ENCODE measurements around the gene KLHL3.

Gene KLHL3

DNA sequence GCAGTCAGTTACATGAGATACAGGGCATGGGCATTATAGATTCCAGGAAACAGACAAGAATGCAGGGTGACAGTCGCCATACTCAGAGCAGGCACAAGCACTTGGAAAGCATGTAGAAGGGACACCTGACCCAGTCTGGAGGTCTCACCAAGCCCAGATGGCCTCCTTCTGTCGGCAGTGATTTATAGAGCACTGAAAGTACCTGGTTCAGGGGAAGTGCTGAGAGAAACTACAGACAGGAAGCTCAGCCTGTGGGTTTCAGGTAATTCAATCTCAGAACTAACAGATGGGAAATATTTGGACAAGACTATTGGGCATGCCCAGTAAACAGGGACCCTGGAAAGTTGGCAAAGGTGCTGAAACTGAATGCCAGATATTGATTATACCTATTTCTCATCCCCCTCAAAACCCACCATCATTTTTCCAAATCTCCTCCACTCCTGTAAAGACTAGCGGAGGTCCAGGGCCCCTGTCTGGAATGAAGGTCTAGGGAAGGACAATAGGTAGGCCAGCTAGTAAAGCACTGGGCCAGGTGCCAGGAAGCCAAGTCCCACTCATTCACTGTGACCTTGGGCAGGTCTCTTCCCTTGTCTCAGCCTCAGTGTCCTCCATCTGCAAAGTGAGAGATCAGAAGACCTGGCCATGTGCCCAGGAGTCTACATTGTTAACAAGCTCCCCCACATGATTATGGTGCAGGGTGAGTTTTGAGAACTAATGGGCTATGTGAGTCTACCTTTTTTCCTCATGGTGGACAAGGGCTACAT is 26.9 kb downstream of the KLHL3 start:
- no peak for DNase-seq (ENCODE audit: low spot score)

DNA sequence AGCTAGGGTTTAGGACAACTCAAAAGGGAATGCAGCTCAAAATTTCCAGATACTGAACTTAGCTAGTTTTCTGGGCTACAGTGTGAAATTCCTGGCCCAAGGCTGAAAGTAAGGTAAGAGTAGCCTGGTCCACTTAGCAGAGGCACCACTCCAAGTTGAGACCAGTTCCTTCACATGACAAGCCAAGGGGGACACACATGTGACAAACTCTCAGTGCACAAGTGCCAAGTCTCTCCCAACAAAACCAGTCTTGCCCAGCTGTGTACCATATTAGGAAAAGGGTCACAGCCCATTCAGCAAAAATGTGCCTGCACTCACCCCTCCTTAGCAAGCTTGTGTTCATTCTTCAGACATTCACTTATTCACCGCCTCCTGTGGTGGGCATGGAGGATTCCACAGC is 27.8 kb downstream of the KLHL3 start:
- DNase-seq (ENCODE audit: low spot score), result no peak

DNA sequence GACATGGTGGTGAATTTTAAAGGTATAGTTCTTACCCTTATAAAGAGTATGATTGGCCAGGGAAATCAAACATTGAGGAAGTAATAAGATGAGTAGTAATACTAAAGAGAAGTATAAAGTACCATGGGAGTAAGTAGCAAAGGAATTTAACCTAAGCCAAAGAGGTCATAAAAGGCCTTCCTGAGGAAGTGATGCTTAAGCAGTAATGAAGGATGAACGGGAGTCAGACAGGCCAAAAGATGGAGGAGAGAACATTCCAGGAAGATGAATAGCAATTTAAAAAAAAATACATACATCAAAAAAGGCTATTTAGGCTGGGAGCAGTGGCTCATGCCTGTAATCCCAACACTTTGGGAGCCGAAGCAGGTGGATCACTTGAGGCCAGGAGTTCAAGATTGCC is 29.0 kb downstream of the KLHL3 start:
- DNase-seq (ENCODE audit: low spot score), result no peak

DNA sequence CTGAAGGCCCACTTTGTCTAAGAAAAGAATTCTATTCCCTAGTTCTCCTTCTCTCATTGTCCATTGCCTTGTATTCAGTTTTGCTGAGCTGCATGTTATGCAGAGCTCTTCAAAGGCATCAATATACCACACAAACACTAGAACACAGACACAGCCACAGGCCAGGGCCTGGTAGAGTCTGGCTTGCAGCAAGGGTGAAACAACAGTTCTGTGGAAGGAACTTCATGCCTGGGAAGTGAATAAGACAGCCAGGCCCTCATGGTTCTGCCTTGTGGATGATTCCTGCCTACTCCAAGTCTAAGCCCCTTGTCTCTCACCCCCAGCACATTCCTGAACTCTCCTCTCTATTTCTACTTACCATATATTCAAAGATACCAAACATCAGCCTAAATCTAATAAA is 30.8 kb downstream of the KLHL3 start:
- no peak for DNase-seq (ENCODE audit: low spot score)

DNA sequence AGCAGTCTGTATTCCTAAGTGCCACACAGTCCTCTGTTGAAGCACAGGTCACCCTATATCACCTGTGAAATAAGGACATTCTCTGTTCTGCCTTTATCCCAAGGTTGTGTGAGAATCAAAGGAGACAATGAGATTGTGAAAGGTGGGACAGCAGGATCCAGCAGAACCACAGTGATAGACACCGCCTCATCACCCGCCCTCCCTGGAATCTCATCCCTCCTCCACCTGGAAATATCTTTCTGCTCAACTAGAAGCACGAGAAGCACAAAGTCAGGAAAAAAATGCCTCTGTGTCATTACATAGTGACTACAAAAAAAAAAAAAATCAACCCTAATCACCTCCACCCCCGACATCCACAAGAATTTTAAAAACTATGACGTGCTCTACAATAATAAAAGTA is 32.3 kb downstream of the KLHL3 start:
- DNase-seq (ENCODE audit: low spot score), result no peak

DNA sequence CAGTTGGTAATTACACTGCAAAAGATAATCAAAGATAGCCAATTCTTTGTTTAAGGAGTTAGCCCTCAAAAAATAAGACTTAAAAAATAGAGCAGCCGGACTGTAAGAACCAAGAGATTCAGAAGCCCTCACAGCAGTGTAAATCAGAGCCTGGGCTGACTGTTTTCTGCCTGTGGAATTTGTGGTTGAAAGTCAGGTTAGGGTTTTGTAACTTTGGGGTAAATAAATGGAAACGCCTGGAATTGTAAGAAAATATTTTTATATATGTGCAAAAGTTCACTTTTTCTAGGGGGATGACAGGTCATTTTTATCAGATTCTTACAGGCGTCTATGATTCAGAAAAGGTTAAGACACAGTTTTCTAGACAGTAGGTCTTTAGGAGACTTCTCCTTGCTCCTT is 35.6 kb downstream of the KLHL3 start:
- no peak for DNase-seq (ENCODE audit: low spot score)

DNA sequence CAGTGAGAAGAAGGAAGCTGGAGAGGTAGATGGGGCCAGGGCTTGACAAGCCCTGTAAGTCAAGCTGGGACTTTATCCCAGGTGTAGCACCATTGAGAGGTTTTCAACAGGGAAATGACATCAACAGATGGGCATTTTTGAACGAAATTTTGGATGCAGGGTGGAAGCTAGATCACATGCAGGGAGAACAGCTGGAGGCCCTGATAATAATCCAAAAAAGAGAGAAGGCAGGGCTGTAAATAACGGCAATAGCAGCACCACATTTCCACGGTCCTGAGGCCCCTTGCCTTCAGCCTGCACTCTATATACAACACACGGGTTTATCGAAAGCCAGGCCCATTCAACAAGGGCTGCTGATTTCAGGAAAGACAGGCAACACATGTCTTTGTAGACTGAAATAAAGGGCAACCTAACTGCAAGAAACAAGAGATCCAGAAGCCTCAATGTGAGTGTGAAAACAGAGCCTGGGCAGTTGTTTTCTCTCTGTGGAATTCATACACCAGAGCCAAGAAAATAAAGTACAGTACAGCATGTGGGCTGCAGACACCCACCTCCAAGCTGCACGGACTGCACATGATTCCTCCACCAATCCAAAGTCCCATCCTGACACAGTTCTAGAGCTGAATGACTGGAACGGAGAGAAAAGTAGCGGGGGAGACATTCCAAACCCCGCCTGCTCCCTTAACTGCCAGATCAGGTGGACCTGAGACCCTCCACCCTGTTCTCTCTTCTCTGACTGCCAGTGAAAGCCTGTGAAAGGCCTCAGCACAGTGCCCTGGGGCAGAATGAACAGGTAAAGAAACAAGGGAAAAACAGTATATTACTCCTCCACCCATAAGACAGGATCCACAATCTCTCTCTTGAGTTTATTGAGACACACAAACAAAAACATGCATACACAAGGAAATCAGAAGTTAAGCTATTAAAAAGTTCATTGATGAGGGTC is 36.3 kb downstream of the KLHL3 start:
- DNase-seq (ENCODE audit: low spot score), result no peak

DNA sequence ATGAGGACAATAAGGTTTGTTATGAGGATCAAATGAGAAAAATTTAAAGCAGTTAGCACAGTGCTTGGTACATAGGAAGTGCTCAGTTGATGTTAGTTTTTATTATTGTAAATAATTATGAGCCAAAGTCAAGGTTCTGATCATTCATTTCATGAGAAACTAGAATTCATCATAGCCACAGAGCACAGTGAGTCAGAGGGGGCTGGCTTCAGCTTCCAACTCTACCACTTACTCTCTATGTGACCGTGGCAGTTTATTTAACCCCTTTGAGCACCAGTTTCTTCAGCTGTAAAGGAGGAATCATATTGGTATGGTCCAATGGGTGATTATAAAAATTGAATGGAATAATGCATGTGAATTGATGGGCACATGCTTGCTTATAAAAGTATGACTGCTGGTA is 39.4 kb downstream of the KLHL3 start:
- DNase-seq (ENCODE audit: low spot score), result no peak

DNA sequence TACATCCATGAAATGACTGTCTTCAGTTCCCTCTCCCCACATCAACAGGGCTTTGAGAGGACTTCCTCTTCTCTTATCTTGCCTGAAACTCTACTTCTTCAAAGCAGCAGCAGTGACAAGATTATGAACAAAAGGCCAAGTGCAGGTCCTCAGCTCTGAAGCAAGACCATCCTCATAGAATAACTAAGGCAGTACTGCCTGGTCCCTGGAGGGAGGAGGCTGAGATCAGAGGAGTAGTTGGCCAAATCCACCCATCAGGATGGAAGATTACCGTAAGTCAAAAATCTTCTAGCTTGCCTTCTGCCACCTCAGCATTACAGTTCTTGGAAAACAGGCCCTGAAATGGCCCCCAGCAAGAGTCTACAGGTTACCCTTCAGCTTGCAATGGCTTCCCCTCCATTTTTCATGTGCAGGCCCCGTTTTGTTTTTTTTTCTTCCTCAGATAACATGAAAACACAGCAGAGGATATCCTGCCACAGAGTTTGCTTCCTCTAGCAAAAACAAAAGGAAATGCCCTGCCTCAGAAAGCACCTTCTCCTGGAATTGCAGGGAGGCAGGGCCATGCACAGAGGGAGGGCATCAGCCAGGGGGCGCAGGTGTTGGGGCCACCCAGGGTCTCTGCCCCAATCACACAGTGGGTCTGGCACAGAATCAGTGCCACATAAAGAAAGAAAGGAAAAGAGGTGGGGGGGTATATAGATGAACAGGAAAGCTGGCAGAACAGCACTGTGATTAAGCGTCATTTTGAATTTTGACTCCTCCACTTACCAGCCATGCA is 40.0 kb downstream of the KLHL3 start:
- DNase-seq (ENCODE audit: low spot score), result no peak

DNA sequence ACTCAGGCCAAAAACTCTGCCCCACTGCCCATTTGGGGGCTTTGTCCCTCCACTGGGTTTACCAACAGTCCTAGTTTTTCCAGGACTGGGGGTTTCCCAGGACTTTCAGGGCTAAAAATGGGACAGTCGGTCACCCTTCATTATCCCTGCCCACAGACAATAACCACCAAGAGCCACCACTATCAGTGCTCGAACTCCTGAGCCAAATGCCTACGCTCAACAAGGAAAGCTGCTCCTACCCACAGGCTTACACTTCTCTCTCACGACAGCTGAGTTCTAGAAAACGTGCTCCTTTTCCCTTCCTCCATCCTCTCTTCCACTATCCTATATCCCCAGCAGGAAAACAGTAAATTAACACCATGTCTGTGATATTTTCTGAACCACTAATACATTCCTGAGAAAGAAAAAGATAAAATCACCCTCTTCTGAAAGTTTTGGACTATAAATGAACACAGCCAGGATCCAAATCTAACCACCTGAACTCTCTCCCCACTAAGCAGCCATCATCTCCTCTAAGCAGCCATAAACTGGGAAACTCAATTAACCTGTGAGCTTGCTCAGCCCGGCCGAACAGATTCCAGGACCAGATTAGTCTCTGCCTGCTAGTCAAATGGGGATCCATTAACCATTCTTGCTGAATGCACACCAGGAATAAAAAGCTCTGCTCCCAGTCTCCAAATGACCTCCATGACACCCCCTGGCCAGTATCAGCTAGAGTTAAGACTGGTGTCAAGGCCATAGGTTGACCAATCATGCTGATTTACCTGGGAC is 41.8 kb downstream of the KLHL3 start:
- no peak for DNase-seq (ENCODE audit: low spot score)

DNA sequence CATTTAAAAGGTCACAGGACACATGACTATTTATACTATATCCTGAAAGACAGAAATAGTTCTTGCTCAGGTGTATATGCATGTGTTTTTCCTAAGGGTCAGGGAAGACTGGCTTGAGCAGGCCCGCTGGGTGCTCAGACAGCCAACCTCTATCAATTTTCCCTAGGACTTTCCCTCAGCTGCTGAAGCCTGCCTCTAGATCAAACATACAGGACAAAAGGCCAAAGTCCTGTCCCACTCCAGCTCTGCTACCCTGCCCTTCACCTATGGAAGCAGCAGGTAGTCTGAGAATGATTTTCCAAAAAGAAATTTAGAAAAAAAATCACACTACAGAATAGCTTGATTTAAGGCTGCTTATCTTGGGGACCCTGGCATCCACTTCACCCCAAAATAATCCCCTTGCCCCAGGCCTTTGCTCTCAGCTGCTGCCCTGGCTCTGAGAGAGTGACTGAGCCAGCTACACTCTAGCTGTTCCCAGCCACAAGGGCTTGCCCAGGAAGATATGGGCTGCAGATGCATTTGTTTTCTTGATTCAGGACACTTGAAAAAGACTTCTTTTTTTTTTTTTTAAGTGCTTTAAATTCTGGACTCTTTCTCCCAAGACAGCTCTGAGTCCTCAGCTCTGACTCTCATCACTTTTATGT is 42.5 kb downstream of the KLHL3 start:
- DNase-seq (ENCODE audit: low spot score), result no peak

DNA sequence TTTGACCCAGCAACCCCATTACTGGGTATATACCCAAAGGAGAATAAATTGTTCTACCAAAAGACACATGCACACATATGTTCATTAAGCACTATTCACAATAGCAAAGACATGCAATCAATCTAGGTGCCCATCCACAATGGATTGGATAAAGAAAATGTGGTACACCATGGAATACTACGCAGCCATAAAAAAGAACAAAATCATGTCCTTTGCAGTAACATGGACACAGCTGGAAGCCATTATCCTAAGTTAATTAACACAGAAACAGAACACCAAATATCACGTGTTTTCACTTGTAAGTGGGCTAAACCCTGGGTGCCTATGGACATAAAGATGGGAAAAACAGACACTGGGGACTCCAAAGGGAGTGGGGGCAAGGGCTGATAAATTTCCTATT is 46.6 kb downstream of the KLHL3 start:
- DNase-seq (ENCODE audit: low spot score), result no peak

DNA sequence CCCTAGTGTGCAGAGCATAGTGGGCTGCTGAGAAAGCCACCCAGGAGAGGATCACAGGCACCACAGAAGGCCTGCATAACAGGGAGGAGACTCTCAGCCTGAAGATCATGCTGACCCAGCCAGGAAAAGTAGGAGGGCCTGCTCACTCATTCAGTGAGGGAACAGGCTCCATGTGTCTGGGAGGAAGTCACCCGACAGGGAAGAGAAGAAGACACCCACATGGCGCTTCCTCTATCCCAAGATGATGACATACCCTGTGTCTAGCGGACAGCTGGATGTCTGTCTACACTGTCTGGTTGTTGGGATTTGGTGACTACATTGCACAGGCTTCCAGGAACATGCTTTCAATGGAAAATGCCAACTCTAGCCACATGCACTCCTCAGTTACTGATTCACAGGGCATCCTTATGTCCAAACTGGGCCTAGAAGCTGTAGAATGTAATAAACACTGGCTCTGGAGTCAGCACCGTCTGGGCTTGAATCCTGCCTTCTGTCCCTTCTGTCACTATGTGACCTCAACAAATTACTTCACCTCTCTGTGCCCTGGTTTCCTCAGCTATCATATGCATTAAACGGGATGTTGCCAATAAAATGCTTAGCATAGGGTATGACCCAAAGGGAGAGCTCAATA is 47.6 kb downstream of the KLHL3 start:
- DNase-seq (ENCODE audit: low spot score), result no peak

DNA sequence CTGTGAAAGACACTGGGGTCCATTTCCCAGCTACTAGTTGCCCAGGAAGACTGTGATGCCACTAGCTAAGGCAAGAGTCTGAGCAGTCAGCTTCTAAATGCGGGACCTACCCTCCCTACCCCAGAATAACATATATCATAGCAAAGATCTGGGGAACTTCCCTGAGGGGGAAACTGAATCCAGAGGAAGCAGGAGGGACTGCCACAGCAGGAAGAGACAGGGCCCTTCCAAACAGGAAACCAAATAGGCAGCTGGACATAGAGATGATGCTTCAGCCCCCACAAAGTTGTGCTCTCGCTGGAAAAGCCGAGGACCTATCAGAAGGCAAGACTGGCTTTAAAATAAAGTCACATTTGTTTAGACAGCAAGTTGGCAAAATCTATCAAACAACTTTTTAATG is 51.1 kb downstream of the KLHL3 start:
- no peak for DNase-seq (ENCODE audit: low spot score)

DNA sequence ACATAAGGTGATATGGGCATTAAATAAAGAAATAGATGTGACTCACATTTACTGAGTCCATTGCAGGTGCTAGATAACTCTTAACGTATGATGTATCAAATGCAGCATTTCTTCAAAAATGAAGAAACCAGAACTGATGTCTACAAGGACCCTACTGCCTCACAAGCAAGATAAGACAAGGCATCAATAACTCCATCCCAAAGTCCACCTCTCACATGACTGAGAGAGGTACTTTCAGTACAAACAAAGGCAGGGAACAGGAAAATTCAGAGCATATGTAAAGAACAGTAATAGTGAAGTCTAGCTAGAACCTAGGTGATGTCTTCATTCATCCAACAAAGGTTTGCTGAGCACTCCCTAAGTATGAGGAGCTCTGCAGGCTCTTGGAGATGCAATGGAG is 54.7 kb downstream of the KLHL3 start:
- DNase-seq (ENCODE audit: low spot score), result no peak

DNA sequence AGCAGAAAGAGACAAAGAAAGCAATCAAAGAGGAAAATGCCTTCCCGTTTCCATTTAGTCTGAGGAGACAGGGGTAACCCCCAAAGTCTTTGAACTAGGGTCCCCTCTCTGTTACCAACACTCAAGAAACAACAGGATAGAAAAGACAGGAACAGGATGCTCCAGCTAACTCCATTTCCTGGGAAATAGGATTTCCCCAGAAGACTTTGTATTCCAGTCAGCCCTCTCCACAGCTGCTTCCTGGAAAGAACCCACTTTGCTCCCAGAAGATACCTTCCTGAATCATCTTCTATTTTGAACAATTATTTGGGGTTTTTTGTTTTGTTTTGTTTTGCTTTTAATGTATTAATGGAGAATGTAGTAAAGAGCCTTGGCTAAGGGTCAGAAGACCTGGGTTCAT is 56.0 kb downstream of the KLHL3 start:
- DNase-seq (ENCODE audit: low spot score), result no peak

DNA sequence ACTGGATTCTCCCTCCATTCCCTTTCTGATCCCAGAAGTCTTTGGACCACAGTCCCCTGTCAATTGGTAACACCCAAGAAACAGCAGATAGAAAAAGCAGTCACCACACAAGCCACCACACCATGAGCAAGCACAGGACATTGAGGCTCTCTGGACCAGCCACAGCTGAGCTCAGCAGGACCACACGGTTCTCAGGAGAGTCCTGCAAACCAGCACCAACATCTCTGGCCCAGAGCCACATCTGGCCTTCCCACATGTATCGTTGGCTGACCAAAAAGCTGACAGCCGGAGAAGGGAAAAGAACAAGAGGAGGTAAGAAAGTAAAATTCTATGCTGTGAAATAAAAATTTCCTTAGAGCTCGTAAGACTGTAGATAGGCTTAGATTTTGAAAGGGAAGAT is 56.7 kb downstream of the KLHL3 start:
- DNase-seq (ENCODE audit: low spot score), result no peak

DNA sequence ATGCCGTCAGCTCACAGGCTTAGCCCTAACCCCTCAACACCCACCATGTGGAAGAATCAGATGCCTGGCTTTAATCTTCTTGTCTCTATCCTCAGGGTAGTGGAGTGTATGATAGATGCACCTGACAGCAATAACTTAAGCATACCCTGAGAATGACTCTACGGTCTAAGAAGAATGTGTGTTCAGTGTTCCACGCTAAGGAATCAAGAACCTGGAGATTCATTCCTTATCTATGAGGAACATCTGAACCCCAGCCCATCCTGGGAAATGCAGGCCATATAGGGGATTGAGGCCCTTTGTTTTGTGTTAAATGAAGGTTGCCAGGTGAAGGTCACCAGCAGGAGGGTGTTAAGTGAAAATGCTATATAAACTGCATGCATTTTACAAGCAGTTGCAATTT is 63.0 kb downstream of the KLHL3 start:
- no peak for DNase-seq (ENCODE audit: low spot score)

DNA sequence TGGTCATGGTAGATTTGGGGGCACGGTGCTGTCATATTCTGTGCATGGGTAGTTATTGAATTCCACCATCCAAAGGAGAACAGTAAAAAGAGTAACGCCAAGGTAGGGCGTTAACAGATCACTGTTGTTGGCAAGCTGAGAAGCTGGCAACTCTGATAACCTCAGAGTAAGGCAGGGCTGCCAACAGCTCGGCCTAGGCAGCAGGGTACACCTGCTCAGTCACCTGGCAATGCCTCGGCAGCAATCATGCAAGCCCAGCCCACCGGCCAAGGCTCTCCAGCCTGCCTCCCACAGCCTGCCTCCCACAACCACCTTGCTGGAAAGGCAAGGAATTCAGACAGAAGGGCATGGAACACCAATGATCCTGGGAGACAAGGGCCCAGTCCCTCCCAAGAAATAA is 63.9 kb downstream of the KLHL3 start:
- DNase-seq (ENCODE audit: low spot score), result no peak

DNA sequence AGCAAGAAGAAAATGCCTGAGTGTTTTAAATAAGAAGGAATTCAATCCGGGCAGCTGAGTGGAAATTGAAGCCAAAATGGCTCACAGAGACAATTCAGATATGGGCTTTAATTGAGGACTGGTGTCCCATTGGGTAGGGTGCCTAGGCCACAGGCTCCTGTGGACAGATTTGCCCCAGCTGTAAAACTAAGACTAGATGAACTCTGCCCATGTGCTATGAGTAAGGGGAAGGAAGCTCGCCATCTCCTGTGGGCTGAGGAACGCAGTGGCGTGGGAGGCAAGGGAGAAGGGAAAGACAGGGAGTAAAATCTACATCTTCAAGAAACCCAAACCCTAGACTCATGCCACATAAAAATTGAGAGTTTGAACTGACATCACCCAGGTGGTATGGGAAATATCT is 66.1 kb downstream of the KLHL3 start:
- no peak for DNase-seq (ENCODE audit: low spot score)

DNA sequence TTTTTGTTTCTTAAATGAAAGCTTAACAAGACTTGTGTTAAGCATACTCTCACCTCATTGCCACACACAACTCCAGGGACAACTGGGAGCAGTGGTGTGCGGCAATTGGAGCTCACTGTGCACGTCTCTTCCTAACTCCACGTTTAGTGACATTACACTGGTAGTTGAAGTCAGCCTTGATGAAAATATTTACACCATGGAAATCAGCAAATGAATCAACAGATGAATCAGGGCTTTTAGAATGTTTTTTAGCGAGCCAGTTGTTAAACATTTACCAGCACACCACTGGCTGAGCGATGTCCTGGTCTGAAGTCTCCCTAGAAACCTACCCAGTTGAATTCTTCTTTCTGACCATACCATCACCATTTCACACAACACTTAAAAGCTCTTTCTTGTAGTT is 67.3 kb downstream of the KLHL3 start:
- DNase-seq (ENCODE audit: low spot score), result no peak

Data from germinal center (tissue), 1 donor.